Adipocyte (in vitro differentiated cells): Measurements from ENCODE around the gene RPL26.
"Not testable (repeated sequence)": the region's sequence is repeated elsewhere in the genome, so short reads cannot be mapped to it uniquely, and the experiment has no call there.

ENCODE experiments used
- DNase-seq: peaks from one replicate; pipeline ENCODE4 v3.0.0-alpha.2; 2015; ENCODE audit warnings: low read depth
- H3K27me3 ChIP-seq: replicated peaks from 2 replicates; pipeline ENCODE4 v1.7.0; 2013; ENCODE audit warnings: mild to moderate bottlenecking, low read length, moderate library complexity; ENCODE audit not compliant: control insufficient read depth, insufficient read depth
- H3K36me3 ChIP-seq: 2 replicates; pipeline ENCODE4 v1.7.0; 2013; ENCODE audit warnings: low read length, mild to moderate bottlenecking, moderate library complexity; ENCODE audit not compliant: control insufficient read depth, insufficient read depth, severe bottlenecking
- H3K4me1 ChIP-seq: 2 replicates; pipeline ENCODE4 v1.7.0; 2013; ENCODE audit warnings: mild to moderate bottlenecking, low read length, moderate library complexity; ENCODE audit not compliant: control insufficient read depth, insufficient read depth
- H3K4me3 ChIP-seq: 2 replicates; pipeline ENCODE4 v1.7.0; 2013; ENCODE audit warnings: mild to moderate bottlenecking, low read length, moderate library complexity
- H3K9ac ChIP-seq: 2 replicates; pipeline ENCODE4 v1.7.0; 2013; ENCODE audit warnings: mild to moderate bottlenecking, low read length, moderate library complexity
- H3K9me3 ChIP-seq: 2 replicates; pipeline ENCODE4 v1.7.0; 2013; ENCODE audit warnings: mild to moderate bottlenecking, low read length, moderate library complexity; ENCODE audit not compliant: control insufficient read depth

The RPL26 gene

GRCh38 chr17:8412089-8412488 is 29.1 kb upstream of the RPL26 start:
- peaks cover 7% of the 10 kb centered on the region for H3K9me3 ChIP-seq
- peaks cover 3% of the 10 kb centered on the region for H3K4me1 ChIP-seq
- no peak overlapping the region for H3K4me3 ChIP-seq
- no peak overlapping the region for H3K9ac ChIP-seq
- no peaks in the 10 kb centered on the region for H3K36me3 ChIP-seq
- DNase-seq: no peak
- no peaks in the 10 kb centered on the region for H3K27me3 ChIP-seq

- no peaks in the 10 kb centered on the region for H3K36me3 ChIP-seq
- H3K9me3 ChIP-seq: no peaks in the 10 kb centered on the region
- no peak for DNase-seq
- H3K27me3 ChIP-seq: no peaks in the 10 kb centered on the region
- peaks cover 3% of the 10 kb centered on the region for H3K4me1 ChIP-seq
- H3K4me3 ChIP-seq: no peak overlapping the region
- H3K9ac ChIP-seq: no peak overlapping the region
These were observed 27.9 kb upstream of the RPL26 start for GRCh38 chr17:8410883-8411238.

DNA sequence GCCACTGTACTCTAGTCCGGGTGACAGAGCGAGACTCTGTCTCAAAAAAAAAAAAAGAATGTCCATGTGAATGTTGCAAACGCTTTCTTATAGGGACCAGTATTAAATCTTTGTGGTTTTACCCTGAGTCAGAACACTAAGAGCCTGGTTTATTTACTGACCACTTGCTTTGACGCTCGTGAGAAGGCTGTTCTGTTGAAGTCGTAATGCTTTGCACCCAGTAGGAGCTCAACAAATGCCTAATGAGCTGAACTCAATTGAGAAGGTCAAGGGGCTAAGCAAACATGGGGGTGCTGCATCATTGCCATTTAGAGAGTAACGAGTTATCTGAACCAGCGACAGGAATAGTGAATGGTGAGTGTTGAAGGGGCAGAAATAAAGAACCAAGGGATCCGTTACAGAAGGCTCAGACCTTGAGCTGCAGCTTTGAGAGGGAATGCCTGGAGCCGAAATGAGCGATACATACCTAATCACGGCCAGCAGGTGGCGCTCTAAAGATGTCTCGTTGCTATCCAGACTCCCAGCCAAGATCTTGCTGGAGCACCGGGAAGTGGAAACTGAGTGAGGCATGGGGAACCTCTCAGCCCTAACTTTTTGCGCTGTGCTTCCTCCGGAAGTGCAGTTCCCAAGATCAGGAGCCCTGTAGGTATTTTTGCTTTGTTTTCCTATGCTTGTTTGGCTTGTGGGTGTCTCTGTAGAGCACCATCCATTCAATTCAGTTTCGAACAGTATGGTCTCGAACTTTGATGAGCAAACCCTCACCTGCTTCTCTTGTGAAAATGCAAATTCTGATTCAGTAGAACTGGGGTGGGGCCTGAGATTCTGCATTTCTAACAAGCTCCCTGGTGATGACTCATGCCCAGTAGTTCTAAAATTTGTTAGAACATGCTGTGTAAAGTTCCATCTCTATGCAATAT is 27.2 kb upstream of the RPL26 start:
- DNase-seq: peak; percentile 97
- H3K4me3 ChIP-seq: no peak overlapping the region
- no peak overlapping the region for H3K9ac ChIP-seq
- H3K36me3 ChIP-seq: no peaks in the 10 kb centered on the region
- peaks cover 3% of the 10 kb centered on the region for H3K4me1 ChIP-seq
- H3K9me3 ChIP-seq: no peaks in the 10 kb centered on the region
- no peaks in the 10 kb centered on the region for H3K27me3 ChIP-seq

DNA sequence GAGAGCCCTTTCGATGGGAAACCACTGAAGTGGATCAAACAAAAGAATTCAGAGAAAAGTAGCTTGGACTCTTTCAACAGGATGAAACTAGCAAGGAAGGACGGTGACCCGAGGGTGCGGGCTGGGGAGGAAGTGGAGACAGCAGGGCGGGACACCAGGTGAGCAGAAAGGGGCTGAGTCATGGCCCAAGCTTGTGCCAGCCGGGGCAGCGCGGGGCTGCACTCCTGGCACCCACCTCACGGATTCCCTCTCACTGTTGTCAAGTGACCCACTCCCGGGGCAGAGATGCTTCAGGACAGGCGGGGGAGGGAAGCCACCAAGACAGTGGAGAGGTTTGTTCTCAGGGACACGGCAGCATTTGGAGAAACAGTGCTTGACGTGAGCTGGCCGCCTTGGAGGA is 25.4 kb upstream of the RPL26 start:
- Histone ChIP-seq H3K9ac (no peak overlapping the region), H3K27me3 (no peaks in the 10 kb centered on the region), H3K4me3 (no peak overlapping the region), H3K4me1 (peaks cover 3% of the 10 kb centered on the region), H3K36me3 (no peaks in the 10 kb centered on the region), H3K9me3 (no peaks in the 10 kb centered on the region)
- no peak for DNase-seq

DNA sequence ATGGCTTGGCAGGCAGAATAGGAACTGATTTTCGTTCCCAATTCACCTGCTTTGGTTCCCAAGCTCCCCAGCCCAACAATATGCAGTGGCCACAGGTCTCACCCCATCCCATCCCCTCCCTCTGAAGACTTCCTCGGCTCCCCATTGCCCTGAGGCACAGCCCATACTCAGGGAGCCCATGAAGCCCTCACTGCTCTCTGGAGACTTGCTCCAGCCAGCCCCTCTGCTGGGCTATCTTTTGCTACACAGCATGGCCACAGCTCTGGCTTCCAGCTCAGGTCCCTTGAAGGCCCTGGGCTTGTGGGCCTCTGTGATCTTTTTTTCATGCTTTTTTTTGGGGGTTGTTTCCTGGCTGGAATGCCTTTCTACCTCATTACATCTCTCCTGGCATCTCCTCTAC is 23.2 kb upstream of the RPL26 start:
- no peak overlapping the region for H3K9ac ChIP-seq
- H3K27me3 ChIP-seq: peaks cover 5% of the 10 kb centered on the region
- no peak for DNase-seq
- H3K36me3 ChIP-seq: no peaks in the 10 kb centered on the region
- H3K4me1 ChIP-seq: no peaks in the 10 kb centered on the region
- H3K4me3 ChIP-seq: no peak overlapping the region
- H3K9me3 ChIP-seq: no peaks in the 10 kb centered on the region

GRCh38 chr17:8405499-8406016 is 22.6 kb upstream of the RPL26 start:
- Histone ChIP-seq H3K27me3 (peaks cover 11% of the 10 kb centered on the region), H3K4me1 (no peaks in the 10 kb centered on the region), H3K4me3 (no peak overlapping the region), H3K9me3 (no peaks in the 10 kb centered on the region), H3K36me3 (no peaks in the 10 kb centered on the region), H3K9ac (no peak overlapping the region)
- DNase-seq: no peak

- H3K9me3 ChIP-seq: no peaks in the 10 kb centered on the region
- H3K27me3 ChIP-seq: peaks cover 21% of the 10 kb centered on the region
- no peak overlapping the region for H3K9ac ChIP-seq
- no peak for DNase-seq
- no peak overlapping the region for H3K4me3 ChIP-seq
- no peaks in the 10 kb centered on the region for H3K4me1 ChIP-seq
- no peaks in the 10 kb centered on the region for H3K36me3 ChIP-seq
These were observed 20.0 kb upstream of the RPL26 start for GRCh38 chr17:8402921-8403536.

DNA sequence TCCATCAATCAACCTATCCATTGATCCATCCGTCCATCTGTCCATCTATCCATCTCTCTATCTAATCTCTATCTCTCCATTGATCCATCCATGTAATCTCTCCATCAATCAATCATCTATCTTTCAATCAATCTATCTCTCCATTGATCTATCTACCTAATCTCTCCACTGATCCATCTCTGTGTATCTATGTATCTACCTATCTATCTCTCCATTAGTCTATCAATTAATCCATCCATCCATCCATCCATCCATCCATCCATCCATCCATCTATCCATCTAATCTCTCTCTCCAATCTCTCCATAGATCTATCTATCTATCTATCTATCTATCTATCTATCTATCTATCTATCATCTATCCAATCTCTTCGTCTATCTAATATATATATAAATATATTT is 18.1 kb upstream of the RPL26 start:
- Histone ChIP-seq H3K27me3 (peaks cover 38% of the 10 kb centered on the region), H3K4me1 (no peaks in the 10 kb centered on the region), H3K9ac (no peak overlapping the region), H3K36me3 (no peaks in the 10 kb centered on the region), H3K9me3 (no peaks in the 10 kb centered on the region), H3K4me3 (no peak overlapping the region)
- no peak for DNase-seq

DNA sequence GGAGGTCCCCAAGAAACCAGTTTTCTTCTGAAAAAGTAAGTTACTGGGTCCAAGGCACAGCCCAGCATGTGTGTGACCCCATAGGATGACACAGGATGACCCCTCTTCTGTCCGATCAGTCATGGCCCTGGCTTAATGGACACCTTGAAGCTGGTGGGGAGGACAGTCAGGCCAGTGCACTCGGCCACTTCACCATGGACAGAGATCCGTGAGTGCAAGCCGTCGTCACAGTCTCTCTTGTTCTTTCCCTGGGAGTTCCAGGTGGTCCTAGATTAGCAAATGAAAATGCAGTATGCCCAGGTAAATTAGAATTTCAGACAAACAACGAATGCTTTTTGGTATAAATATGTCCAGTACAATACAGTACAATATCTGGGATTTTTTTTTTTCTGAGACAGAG is 16.0 kb upstream of the RPL26 start:
- no peaks in the 10 kb centered on the region for H3K9me3 ChIP-seq
- DNase-seq: no peak
- no peaks in the 10 kb centered on the region for H3K4me1 ChIP-seq
- peaks cover 55% of the 10 kb centered on the region for H3K27me3 ChIP-seq
- no peaks in the 10 kb centered on the region for H3K36me3 ChIP-seq
- H3K4me3 ChIP-seq: no peak overlapping the region
- no peak overlapping the region for H3K9ac ChIP-seq

DNA sequence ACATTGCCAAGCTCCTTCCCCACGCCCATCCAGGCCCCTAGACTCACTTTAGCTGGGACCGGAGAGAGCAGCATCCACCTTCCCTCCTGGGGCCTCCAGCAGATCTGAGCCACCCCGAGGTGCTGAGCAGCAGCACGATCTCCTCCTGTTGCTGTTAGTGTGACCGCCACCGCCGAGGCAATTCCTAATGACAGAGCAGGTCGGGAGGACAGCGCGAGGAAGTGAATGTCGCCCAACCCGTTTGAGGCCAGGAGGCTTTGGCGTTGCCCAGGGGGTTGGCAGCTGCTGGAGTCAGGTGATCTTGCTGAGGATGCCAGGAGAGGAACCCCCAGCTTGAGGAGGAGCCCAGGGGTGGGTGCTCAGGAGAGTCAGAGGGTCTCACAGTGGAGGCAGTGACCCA is 14.6 kb upstream of the RPL26 start, which contains the start of gene RNF222:
RNF222 (minus strand) TSS at position 192 of the 400 bp plus-strand sequence. CDS start 4,366 bp downstream, outside the sequence.
- no peaks in the 10 kb centered on the region for H3K9me3 ChIP-seq
- H3K27me3 ChIP-seq: peaks cover 58% of the 10 kb centered on the region

DNA sequence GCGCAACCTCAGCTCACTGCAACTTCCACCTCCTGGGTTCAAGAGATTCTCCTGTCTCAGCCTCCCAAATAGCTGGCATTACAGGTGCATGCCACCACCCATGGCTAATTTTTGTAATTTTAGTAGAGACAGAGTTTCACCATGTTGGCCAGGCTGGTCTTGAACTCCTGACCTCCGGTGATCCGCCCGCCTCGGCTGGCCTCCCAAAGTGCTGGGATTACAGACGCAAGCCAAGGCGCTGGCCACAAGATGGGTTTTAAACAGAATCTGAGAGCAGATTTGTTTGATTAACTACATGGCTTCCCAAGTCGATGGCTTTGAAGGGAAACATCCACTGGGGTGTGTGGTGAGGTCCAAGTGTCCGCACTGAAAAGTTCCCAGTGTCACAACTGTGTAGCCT is 11.5 kb upstream of the RPL26 start:
- not testable (repeated sequence) for H3K4me3 ChIP-seq, H3K9ac ChIP-seq
- peaks cover 44% of the 10 kb centered on the region for H3K27me3 ChIP-seq

More for the DNA sequence above, 14.6 kb upstream of the RPL26 start, which contains the start of gene RNF222:
- Histone ChIP-seq H3K4me3 (no peak within 1 kb of the TSS), H3K36me3 (no peaks in the 10 kb centered on the region), H3K4me1 (no peaks in the 10 kb centered on the region), H3K9ac (no peak within 1 kb of the TSS)
- DNase-seq: no peak

More for the DNA sequence above, 11.5 kb upstream of the RPL26 start:
- not testable (repeated sequence) for H3K4me1 ChIP-seq, H3K36me3 ChIP-seq, DNase-seq, H3K9me3 ChIP-seq
